Renal cortex interstitium (tissue), 11 donors: ENCODE measurements around the gene BTNL2. TPM values are rescaled to one million over a fixed set of nuclear protein-coding genes. Genes with fewer than 3 reads are reported as not detected.
"Not testable (repeated sequence)": the region's sequence is repeated elsewhere in the genome, so short reads cannot be mapped to it uniquely, and the experiment has no call there.

ENCODE experiments used
- DNase-seq, 11 donors: peaks; one replicate each; pipeline ENCODE4 v3.0.0-alpha.2; 2013; ENCODE audit warnings: low read depth in 9 of 11, low spot score in 4 of 11; ENCODE audit errors: extremely low read depth in 1 of 11
- polyA plus RNA-seq, 3 donors: library from polyadenylated mRNA; unstranded; fragments of 120-200 nt; gene quantifications; one replicate each; pipeline ENCODE4 v1.2.1, GENCODE V29; 2013; ENCODE audit not compliant: insufficient read length in 3 of 3

BTNL2 gene
- polyA plus RNA-seq, 3 donors: 1.0 to 1.9 (median 1.3) TPM

- no peak for DNase-seq
Observed at GRCh38 chr6:32379545-32379944, 27.4 kb downstream of the BTNL2 start.

GRCh38 chr6:32375739-32376529 lies 31.0 kb downstream of the BTNL2 start:
- no peak for DNase-seq

GRCh38 chr6:32371803-32372202 lies 35.2 kb downstream of the BTNL2 start, which contains the start of gene TSBP1:
TSS of gene TSBP1 (minus strand) at chr6:32371903. CDS start at chr6:32371706, 197 bp downstream.
- no peak for DNase-seq

GRCh38 chr6:32371229-32371628 lies 35.8 kb downstream of the BTNL2 start:
- no peak for DNase-seq

- no peak for DNase-seq
Observed at GRCh38 chr6:32370505-32370904, 36.5 kb downstream of the BTNL2 start.

GRCh38 chr6:32369660-32370059 lies 37.3 kb downstream of the BTNL2 start:
- no peak for DNase-seq

- no peak for DNase-seq
Observed at GRCh38 chr6:32367644-32368043, 39.3 kb downstream of the BTNL2 start.

- DNase-seq: not testable (repeated sequence)
Observed at GRCh38 chr6:32359225-32359624, 47.8 kb downstream of the BTNL2 start.

- DNase-seq: not testable (repeated sequence)
Observed at GRCh38 chr6:32358548-32358947, 48.4 kb downstream of the BTNL2 start.

GRCh38 chr6:32355018-32355417 lies 52.0 kb downstream of the BTNL2 start:
- DNase-seq: no peak

- no peak for DNase-seq
Observed at GRCh38 chr6:32353348-32353747, 53.6 kb downstream of the BTNL2 start.

Other genes starting within 250 kb of the BTNL2 start
- 10 to 100 TPM; 24.0 to 44.4 (median 24.3) TPM for gene EGFL8, start 242.6 kb downstream of the BTNL2 start, polyA plus RNA-seq
- 100 to 1,000 TPM in 2 of 3 donors, 10 to 100 TPM in 1; 94.6 to 109 (median 102) TPM for gene AGPAT1, start 231.1 kb downstream of the BTNL2 start, polyA plus RNA-seq
- gene RNF5, start 228.8 kb downstream of the BTNL2 start, polyA plus RNA-seq: 100 to 1,000 TPM in 2 of 3 donors, 10 to 100 TPM in 1; 91.6 to 107 (median 104) TPM
- 10 to 100 TPM; 23.8 to 25.3 (median 24.9) TPM for gene AGER, start 222.9 kb downstream of the BTNL2 start, polyA plus RNA-seq
- 100 to 1,000 TPM; 173 to 193 (median 191) TPM for gene PBX2, start 217.0 kb downstream of the BTNL2 start, polyA plus RNA-seq
- gene GPSM3, start 214.5 kb downstream of the BTNL2 start, polyA plus RNA-seq: 10 to 100 TPM in 1 of 3 donors, 1 to 10 TPM in 2; 9.4 to 13.1 (median 9.9) TPM
- gene NOTCH4, start 183.1 kb downstream of the BTNL2 start, polyA plus RNA-seq: 10 to 100 TPM; 17.2 to 26.3 (median 19.9) TPM
- gene TSBP1, start 35.3 kb downstream of the BTNL2 start, polyA plus RNA-seq: under 1 TPM; 0.13 to 0.34 (median 0.20) TPM
- 10 to 100 TPM; 54.9 to 97.8 (median 56.4) TPM for gene HLA-DRA, start 32.7 kb upstream of the BTNL2 start, polyA plus RNA-seq
- 10 to 100 TPM in 2 of 3 donors, 1 to 10 TPM in 1; 2.0 to 26.9 (median 13.3) TPM for gene HLA-DRB5, start 123.1 kb upstream of the BTNL2 start, polyA plus RNA-seq
- gene HLA-DRB1, start 182.7 kb upstream of the BTNL2 start, polyA plus RNA-seq: 10 to 100 TPM; 23.4 to 61.1 (median 49.0) TPM
- gene HLA-DQA1, start 230.2 kb upstream of the BTNL2 start, polyA plus RNA-seq: 1 to 10 TPM; 1.8 to 7.9 (median 2.8) TPM